ENCODE results near the gene SAMM50.

Gene SAMM50

GRCh38 chr22:44020981-44021380, 65.7 kb downstream of the SAMM50 start:
- H3K4me3 ChIP-seq (ENCODE audit: low read length): no peak overlapping the region
- H3K9ac ChIP-seq (ENCODE audit: low read length): no peak overlapping the region
- no peaks in the 10 kb centered on the region for H3K36me3 ChIP-seq (ENCODE audit: control insufficient read depth, insufficient read depth, low read length)
- H3K4me1 ChIP-seq (ENCODE audit: control insufficient read depth, insufficient read depth, low read length): peaks cover 4% of the 10 kb centered on the region
- no peak overlapping the region for H3K27ac ChIP-seq (ENCODE audit: low read depth, low read length)
- no peaks in the 10 kb centered on the region for H3K27me3 ChIP-seq (ENCODE audit: control insufficient read depth, insufficient read depth, low read length)

- Histone ChIP-seq H3K36me3 (ENCODE audit: control insufficient read depth, insufficient read depth, low read length) (no peaks in the 10 kb centered on the region), H3K27me3 (ENCODE audit: control insufficient read depth, insufficient read depth, low read length) (no peaks in the 10 kb centered on the region), H3K4me3 (ENCODE audit: low read length) (peak overlapping the region; percentile 63), H3K27ac (ENCODE audit: low read depth, low read length) (peak overlapping the region; percentile 53), H3K9ac (ENCODE audit: low read length) (peak overlapping the region; percentile 73), H3K4me1 (ENCODE audit: control insufficient read depth, insufficient read depth, low read length) (peaks cover 4% of the 10 kb centered on the region)
These were observed 68.4 kb downstream of the SAMM50 start for GRCh38 chr22:44023404-44024287.

- Histone ChIP-seq H3K4me3 (ENCODE audit: low read length) (peak within 1 kb of the TSS; percentile 63), H3K27me3 (ENCODE audit: control insufficient read depth, insufficient read depth, low read length) (no peaks in the 10 kb centered on the region), H3K36me3 (ENCODE audit: control insufficient read depth, insufficient read depth, low read length) (no peaks in the 10 kb centered on the region), H3K27ac (ENCODE audit: low read depth, low read length) (peak within 1 kb of the TSS; percentile 53), H3K4me1 (ENCODE audit: control insufficient read depth, insufficient read depth, low read length) (peaks cover 4% of the 10 kb centered on the region), H3K9ac (ENCODE audit: low read length) (peak within 1 kb of the TSS; percentile 73)
These were observed 69.2 kb downstream of the SAMM50 start, which contains the start of gene PARVB for GRCh38 chr22:44024288-44024921. Gene PARVB, plus strand, starts transcription at chr22:44024302. Its CDS starts 38 bp downstream, at chr22:44024340.

GRCh38 chr22:44025171-44026065, 70.2 kb downstream of the SAMM50 start:
- H3K27me3 ChIP-seq (ENCODE audit: control insufficient read depth, insufficient read depth, low read length): no peaks in the 10 kb centered on the region
- H3K27ac ChIP-seq (ENCODE audit: low read depth, low read length): peak overlapping the region; percentile 40
- H3K4me3 ChIP-seq (ENCODE audit: low read length): peak overlapping the region; percentile 58
- H3K4me1 ChIP-seq (ENCODE audit: control insufficient read depth, insufficient read depth, low read length): peaks cover 4% of the 10 kb centered on the region
- no peaks in the 10 kb centered on the region for H3K36me3 ChIP-seq (ENCODE audit: control insufficient read depth, insufficient read depth, low read length)
- H3K9ac ChIP-seq (ENCODE audit: low read length): peak overlapping the region; percentile 10

- H3K27me3 ChIP-seq (ENCODE audit: control insufficient read depth, insufficient read depth, low read length): no peaks in the 10 kb centered on the region
- H3K4me3 ChIP-seq (ENCODE audit: low read length): peak overlapping the region; percentile 15
- peak overlapping the region; percentile 50 for H3K27ac ChIP-seq (ENCODE audit: low read depth, low read length)
- peaks cover 4% of the 10 kb centered on the region for H3K4me1 ChIP-seq (ENCODE audit: control insufficient read depth, insufficient read depth, low read length)
- no peak overlapping the region for H3K9ac ChIP-seq (ENCODE audit: low read length)
- no peaks in the 10 kb centered on the region for H3K36me3 ChIP-seq (ENCODE audit: control insufficient read depth, insufficient read depth, low read length)
These were observed 70.9 kb downstream of the SAMM50 start for GRCh38 chr22:44026066-44026629.

GRCh38 chr22:44026630-44027511, 71.6 kb downstream of the SAMM50 start:
- peak overlapping the region; percentile 48 for H3K4me3 ChIP-seq (ENCODE audit: low read length)
- peaks cover 4% of the 10 kb centered on the region for H3K4me1 ChIP-seq (ENCODE audit: control insufficient read depth, insufficient read depth, low read length)
- no peaks in the 10 kb centered on the region for H3K27me3 ChIP-seq (ENCODE audit: control insufficient read depth, insufficient read depth, low read length)
- H3K9ac ChIP-seq (ENCODE audit: low read length): no peak overlapping the region
- H3K27ac ChIP-seq (ENCODE audit: low read depth, low read length): peak overlapping the region; percentile 50
- H3K36me3 ChIP-seq (ENCODE audit: control insufficient read depth, insufficient read depth, low read length): no peaks in the 10 kb centered on the region

GRCh38 chr22:44028091-44028490, 72.8 kb downstream of the SAMM50 start:
- H3K9ac ChIP-seq (ENCODE audit: low read length): no peak overlapping the region
- H3K36me3 ChIP-seq (ENCODE audit: control insufficient read depth, insufficient read depth, low read length): peaks cover 4% of the 10 kb centered on the region
- H3K27ac ChIP-seq (ENCODE audit: low read depth, low read length): no peak overlapping the region
- H3K4me3 ChIP-seq (ENCODE audit: low read length): no peak overlapping the region
- H3K4me1 ChIP-seq (ENCODE audit: control insufficient read depth, insufficient read depth, low read length): peaks cover 4% of the 10 kb centered on the region
- H3K27me3 ChIP-seq (ENCODE audit: control insufficient read depth, insufficient read depth, low read length): no peaks in the 10 kb centered on the region

GRCh38 chr22:44029069-44029468, 73.8 kb downstream of the SAMM50 start:
- no peaks in the 10 kb centered on the region for H3K4me1 ChIP-seq (ENCODE audit: control insufficient read depth, insufficient read depth, low read length)

GRCh38 chr22:44030051-44030701, 74.9 kb downstream of the SAMM50 start:
- Histone ChIP-seq H3K4me3 (ENCODE audit: low read length) (no peak overlapping the region), H3K4me1 (ENCODE audit: control insufficient read depth, insufficient read depth, low read length) (no peaks in the 10 kb centered on the region), H3K36me3 (ENCODE audit: control insufficient read depth, insufficient read depth, low read length) (peaks cover 4% of the 10 kb centered on the region), H3K27me3 (ENCODE audit: control insufficient read depth, insufficient read depth, low read length) (no peaks in the 10 kb centered on the region), H3K27ac (ENCODE audit: low read depth, low read length) (no peak overlapping the region), H3K9ac (ENCODE audit: low read length) (no peak overlapping the region)

More at GRCh38 chr22:44029069-44029468, 73.8 kb downstream of the SAMM50 start:
- Histone ChIP-seq H3K9ac (ENCODE audit: low read length) (no peak overlapping the region), H3K4me3 (ENCODE audit: low read length) (no peak overlapping the region), H3K36me3 (ENCODE audit: control insufficient read depth, insufficient read depth, low read length) (peaks cover 4% of the 10 kb centered on the region), H3K27ac (ENCODE audit: low read depth, low read length) (no peak overlapping the region), H3K27me3 (ENCODE audit: control insufficient read depth, insufficient read depth, low read length) (no peaks in the 10 kb centered on the region)

- H3K27me3 ChIP-seq (ENCODE audit: control insufficient read depth, insufficient read depth, low read length): no peaks in the 10 kb centered on the region
- no peaks in the 10 kb centered on the region for H3K4me1 ChIP-seq (ENCODE audit: control insufficient read depth, insufficient read depth, low read length)
- H3K27ac ChIP-seq (ENCODE audit: low read depth, low read length): no peak overlapping the region
- no peak overlapping the region for H3K4me3 ChIP-seq (ENCODE audit: low read length)
- no peak overlapping the region for H3K9ac ChIP-seq (ENCODE audit: low read length)
- peaks cover 4% of the 10 kb centered on the region for H3K36me3 ChIP-seq (ENCODE audit: control insufficient read depth, insufficient read depth, low read length)
These were observed 75.5 kb downstream of the SAMM50 start for GRCh38 chr22:44030702-44031082.
